D721Med (cell line): Measurements from ENCODE around the gene MTHFD1L.

Source experiments
- DNase-seq: peaks from one replicate; pipeline ENCODE4 v3.0.0; 2011; ENCODE audit warnings: low spot score; ENCODE audit not compliant: insufficient read length
- FAIRE-seq: peaks from 2 replicates; lab custom pipeline; 2011; peaks lifted over from hg19 to GRCh38; lab: Jason Lieb, UNC
- TF ChIP-seq, protein P1 (sequence below): IDR thresholded peaks from 2 replicates; pipeline ENCODE4 v1.5.1; 2012; ENCODE audit warnings: mild to moderate bottlenecking, control low read depth; ENCODE audit not compliant: insufficient read depth; ENCODE audit errors: missing control alignments

Gene MTHFD1L

DNA sequence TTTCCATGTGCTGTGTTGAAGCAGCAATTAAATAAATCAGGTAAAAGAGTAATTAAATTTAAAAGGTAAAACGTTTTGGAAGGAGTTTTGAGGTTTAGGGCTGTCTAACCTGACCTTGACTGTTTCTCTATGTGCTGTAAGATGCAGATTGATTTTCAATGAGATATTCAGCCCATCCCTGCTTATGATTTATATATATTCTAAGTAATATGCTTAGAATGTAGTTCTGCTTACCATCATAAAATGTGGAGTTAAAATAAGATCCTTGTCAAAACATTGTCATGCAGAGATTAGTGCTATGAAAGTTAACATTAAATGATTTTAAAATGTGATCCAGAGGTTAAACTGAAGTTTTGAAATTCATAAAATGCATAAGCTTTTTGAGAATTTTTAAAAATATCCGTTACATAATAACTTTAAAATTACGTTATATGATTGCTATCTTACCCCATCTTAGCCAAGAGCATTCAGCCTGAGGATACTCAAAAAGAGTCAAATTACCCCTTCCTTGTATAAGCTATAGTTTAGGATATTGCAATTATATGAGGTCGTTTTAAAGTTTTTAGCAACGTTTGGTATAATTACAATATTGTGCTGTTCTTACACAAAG, 122.5 kb downstream of the MTHFD1L start:
- TF ChIP-seq, protein P1, sequence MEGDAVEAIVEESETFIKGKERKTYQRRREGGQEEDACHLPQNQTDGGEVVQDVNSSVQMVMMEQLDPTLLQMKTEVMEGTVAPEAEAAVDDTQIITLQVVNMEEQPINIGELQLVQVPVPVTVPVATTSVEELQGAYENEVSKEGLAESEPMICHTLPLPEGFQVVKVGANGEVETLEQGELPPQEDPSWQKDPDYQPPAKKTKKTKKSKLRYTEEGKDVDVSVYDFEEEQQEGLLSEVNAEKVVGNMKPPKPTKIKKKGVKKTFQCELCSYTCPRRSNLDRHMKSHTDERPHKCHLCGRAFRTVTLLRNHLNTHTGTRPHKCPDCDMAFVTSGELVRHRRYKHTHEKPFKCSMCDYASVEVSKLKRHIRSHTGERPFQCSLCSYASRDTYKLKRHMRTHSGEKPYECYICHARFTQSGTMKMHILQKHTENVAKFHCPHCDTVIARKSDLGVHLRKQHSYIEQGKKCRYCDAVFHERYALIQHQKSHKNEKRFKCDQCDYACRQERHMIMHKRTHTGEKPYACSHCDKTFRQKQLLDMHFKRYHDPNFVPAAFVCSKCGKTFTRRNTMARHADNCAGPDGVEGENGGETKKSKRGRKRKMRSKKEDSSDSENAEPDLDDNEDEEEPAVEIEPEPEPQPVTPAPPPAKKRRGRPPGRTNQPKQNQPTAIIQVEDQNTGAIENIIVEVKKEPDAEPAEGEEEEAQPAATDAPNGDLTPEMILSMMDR = no peak
- FAIRE-seq = no peak
- DNase-seq = no peak

DNA sequence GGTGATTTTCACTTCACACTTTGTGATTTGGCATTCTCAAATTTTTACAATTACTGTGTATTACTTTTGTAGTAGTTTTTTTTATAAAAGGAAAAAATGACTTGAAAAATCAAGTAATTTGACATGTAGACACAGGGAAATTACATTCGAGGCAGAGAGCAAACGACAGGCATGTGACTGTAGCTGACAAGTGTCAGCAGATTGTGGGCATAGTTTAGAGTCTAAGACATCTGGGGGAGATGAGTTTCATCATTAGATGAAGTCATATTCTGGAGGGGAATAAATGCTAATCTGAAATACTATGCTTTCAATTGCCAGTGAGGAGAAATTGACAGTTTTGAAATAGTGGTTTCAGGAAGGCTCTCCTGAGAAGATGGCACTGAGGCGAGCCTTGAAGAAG, 126.0 kb downstream of the MTHFD1L start:
- TF ChIP-seq, protein P1 = no peak
- FAIRE-seq (no peak), DNase-seq (no peak)

DNA sequence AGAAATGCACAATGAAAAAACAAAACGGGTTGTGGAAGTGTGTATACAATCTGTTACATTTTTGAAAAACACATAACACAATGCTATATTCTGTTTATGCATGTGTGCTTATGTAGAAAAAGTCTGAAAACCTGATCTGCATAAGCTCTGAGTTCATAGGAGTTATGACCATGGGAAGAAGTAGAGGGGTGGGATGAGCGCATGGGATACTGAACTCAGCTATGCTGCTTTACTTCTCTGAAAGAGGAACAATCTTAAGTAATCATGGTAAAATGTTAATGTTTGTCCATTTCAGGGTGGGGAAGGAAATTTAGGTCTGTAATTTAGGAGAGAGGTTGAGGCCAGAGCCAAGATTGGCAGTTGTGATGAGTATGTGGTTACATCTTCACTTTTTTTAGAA, 126.8 kb downstream of the MTHFD1L start:
- DNase-seq (no peak), FAIRE-seq (no peak)
- TF ChIP-seq, protein P1 = no peak

DNA sequence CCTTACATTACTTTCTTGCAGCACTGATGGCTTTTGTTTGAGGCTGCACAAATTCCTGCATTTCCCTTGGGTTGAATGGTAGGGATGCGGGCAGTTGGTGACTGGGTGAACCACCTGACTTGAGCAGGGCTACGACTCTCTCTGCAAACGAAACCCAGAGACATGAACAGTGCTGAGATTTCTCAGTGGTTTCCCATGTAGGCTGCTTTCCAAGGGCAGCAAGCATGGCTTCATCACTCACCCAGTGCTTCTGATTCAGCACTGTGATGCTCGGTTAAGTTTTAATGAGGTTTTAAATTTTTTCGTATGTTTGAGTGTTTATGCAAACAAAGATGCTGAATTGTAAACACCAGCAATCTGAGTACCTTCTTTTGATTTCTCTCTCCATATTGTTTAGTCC, 127.2 kb downstream of the MTHFD1L start:
- no peak for DNase-seq
- TF ChIP-seq, protein P1 = no peak

DNA sequence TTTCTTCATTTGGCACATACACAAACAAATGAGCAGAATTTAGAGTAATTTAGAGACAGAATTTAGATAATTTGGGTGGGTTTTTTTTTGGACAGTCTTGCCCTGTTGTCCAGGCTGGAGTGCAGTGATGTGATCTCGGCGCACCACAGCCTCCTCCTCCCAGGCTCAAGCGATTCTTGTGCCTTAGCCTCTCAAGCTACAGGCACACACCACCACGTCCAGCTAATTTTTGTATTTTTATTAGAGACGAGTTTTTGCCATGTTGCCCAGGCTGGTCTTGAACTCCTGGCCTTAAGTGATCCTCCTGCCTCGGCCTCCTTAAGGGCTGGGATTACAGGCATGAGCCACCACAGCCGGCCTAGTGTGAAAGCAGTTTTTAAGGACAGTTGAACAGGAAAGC, 127.8 kb downstream of the MTHFD1L start:
- FAIRE-seq (no peak), DNase-seq (no peak)
- TF ChIP-seq, protein P1 = no peak

More for the DNA sequence above, 127.2 kb downstream of the MTHFD1L start:
- FAIRE-seq = no peak

DNA sequence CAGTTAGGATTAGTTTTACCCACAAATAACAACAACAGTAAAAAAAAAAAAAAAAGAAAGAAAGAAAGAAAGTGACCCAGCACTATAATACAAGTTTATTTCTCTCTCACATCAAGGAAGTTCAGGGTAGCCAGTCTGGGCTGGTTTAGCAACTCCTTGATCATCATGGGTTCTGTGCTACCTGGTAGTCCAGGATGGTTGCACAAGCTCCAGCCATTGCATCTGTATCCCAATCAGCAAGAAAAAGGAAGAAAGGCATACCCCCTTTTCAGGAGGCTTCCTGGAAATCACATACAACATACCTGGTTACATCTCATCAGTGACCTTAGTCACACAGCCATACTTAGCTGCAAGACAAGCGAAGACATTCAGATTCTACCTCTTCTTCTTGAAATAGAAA, 128.5 kb downstream of the MTHFD1L start:
- DNase-seq = no peak
- TF ChIP-seq, protein P1 = no peak
- no peak for FAIRE-seq

DNA sequence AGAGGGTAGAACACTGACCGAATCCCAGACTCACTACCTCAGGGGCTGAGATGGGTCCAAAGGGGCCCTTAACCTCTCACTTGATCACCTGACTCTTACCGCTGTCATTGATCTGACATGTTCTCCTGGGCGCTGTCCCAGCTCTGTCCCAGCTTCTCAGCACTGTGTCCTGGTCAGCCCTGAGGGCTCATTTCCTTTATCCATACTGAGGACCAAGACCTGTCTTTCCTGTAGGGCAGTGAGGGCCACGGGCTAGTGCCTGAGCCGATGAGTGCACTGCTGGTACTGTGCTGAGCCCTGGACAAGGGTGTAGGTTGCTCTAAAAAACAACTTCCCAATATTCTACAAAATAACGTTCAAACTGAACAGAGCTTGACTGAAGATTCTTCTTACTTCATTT, 131.5 kb downstream of the MTHFD1L start:
- TF ChIP-seq, protein P1 = no peak
- no peak for FAIRE-seq

More for the DNA sequence above, 131.5 kb downstream of the MTHFD1L start:
- no peak for DNase-seq
